Liver (tissue), 9 donors: ENCODE data around the gene RNF25. TPM values are rescaled to one million over a fixed set of nuclear protein-coding genes. Genes with fewer than 3 reads are reported as not detected.

Experiments
- DNase-seq: peaks from one replicate; pipeline ENCODE4 v3.0.0-alpha.2; 2017; ENCODE audit warnings: low spot score
- H3K27ac ChIP-seq, 2 donors: one replicate each; pipeline ENCODE4 v1.7.0; 2013; ENCODE audit warnings: inconsistent platforms in 2 of 2, low read length in 2 of 2, control low read depth in 1 of 2, low read depth in 1 of 2, mild to moderate bottlenecking in 1 of 2
- H3K27me3 ChIP-seq, 4 donors: one replicate each; pipeline versions ENCODE4 v1.6.1 to v1.7.0; 2013; ENCODE audit warnings: low read length in 3 of 4, inconsistent platforms in 1 of 4, mild to moderate bottlenecking in 1 of 4, moderate library complexity in 1 of 4; ENCODE audit not compliant: control insufficient read depth in 4 of 4, insufficient read depth in 4 of 4
- H3K36me3 ChIP-seq, 4 donors: one replicate each; pipeline versions ENCODE4 v1.6.1 to v1.7.0; 2013; ENCODE audit warnings: low read length in 3 of 4, mild to moderate bottlenecking in 3 of 4, low read depth in 1 of 4, moderate library complexity in 1 of 4; ENCODE audit not compliant: control insufficient read depth in 4 of 4, insufficient read depth in 3 of 4
- H3K4me1 ChIP-seq, 4 donors: one replicate each; pipeline versions ENCODE4 v1.6.1 to v1.7.0; 2013; ENCODE audit warnings: low read length in 3 of 4, mild to moderate bottlenecking in 3 of 4, moderate library complexity in 1 of 4; ENCODE audit not compliant: control insufficient read depth in 4 of 4, insufficient read depth in 4 of 4
- H3K4me3 ChIP-seq, 3 donors: one replicate each; pipeline versions ENCODE4 v1.6.1 to v1.7.0; 2013; ENCODE audit warnings: low read length in 3 of 3, control low read depth in 1 of 3, low read depth in 1 of 3, mild to moderate bottlenecking in 1 of 3
- H3K9ac ChIP-seq, 2 donors: one replicate each; pipeline ENCODE4 v1.7.0; 2013; ENCODE audit warnings: low read length in 2 of 2, mild to moderate bottlenecking in 2 of 2, moderate library complexity in 2 of 2, control low read depth in 1 of 2, low read depth in 1 of 2
- H3K9me3 ChIP-seq, 4 donors: one replicate each; pipeline versions ENCODE4 v1.6.1 to v1.7.0; 2013; ENCODE audit warnings: low read length in 3 of 4; ENCODE audit not compliant: control insufficient read depth in 4 of 4
- EGR1 ChIP-seq, 2 donors: IDR thresholded peaks; 2 replicates each; pipeline ENCODE4 v1.6.1; 2016 to 2018; ENCODE audit warnings: antibody characterized with exemption in 2 of 2, low read depth in 2 of 2
- FOXA1 ChIP-seq: IDR thresholded peaks from 2 replicates; pipeline ENCODE4 v1.6.1; 2016; ENCODE audit warnings: antibody characterized with exemption
- GABPA ChIP-seq, 2 donors: IDR thresholded peaks in 1 of 2; conservative IDR thresholded peaks in 1 of 2; 2 replicates each; pipeline ENCODE4 v1.6.1; 2016; ENCODE audit warnings: antibody characterized with exemption in 2 of 2, mild to moderate bottlenecking in 1 of 2, moderate library complexity in 1 of 2
- HNF4A ChIP-seq, 2 donors: conservative IDR thresholded peaks; 2 replicates each; pipeline ENCODE4 v1.6.1; 2016; ENCODE audit warnings: antibody characterized with exemption in 2 of 2, mild to moderate bottlenecking in 2 of 2
- HNF4G ChIP-seq: IDR thresholded peaks from 2 replicates; pipeline ENCODE4 v1.6.1; 2016; ENCODE audit warnings: antibody characterized with exemption
- JUND ChIP-seq, 2 donors: IDR thresholded peaks; 2 replicates each; pipeline ENCODE4 v1.6.1; 2016; ENCODE audit warnings: antibody characterized with exemption in 2 of 2
- NR2F2 ChIP-seq: IDR thresholded peaks from 2 replicates; pipeline ENCODE4 v1.6.1; 2016; ENCODE audit warnings: antibody characterized with exemption
- SP1 ChIP-seq: IDR thresholded peaks from 2 replicates; pipeline ENCODE4 v1.6.1; 2018; ENCODE audit warnings: antibody characterized with exemption, mild to moderate bottlenecking
- TAF1 ChIP-seq: conservative IDR thresholded peaks from 2 replicates; pipeline ENCODE4 v1.6.1; 2016; ENCODE audit warnings: antibody characterized with exemption, mild to moderate bottlenecking
- YY1 ChIP-seq: IDR thresholded peaks from 2 replicates; pipeline ENCODE4 v1.6.1; 2016; ENCODE audit warnings: antibody characterized with exemption, mild to moderate bottlenecking
- WGBS: extraction: QIAGEN DNeasy Blood & Tissue Kit; methylation state at CpG from one replicate; pipeline ENCODE4 v1.1.7; 2013; 5-methylcytosine and 5-hydroxymethylcytosine counted together
- polyA plus RNA-seq, 2 donors: library from polyadenylated mRNA; stranded (reverse) in 1 of 2; unstranded in 1 of 2; fragments of 200-250 nt in 1 of 2; fragments of >200 nt in 1 of 2; fragmentation: Nextera tagmentation in 1 of 2; extraction: Ambion mirVana in 1 of 2; gene quantifications; one replicate each; pipeline versions ENCODE4 v1.2.1 to v1.2.3, GENCODE V29; 2013 to 2015
- total RNA-seq, 2 donors: library from RNA; depleted of rRNA; stranded (reverse); fragments of >200 nt; gene quantifications; one replicate each; pipeline ENCODE4 v1.2.3, GENCODE V29; 2014
- TF ChIP-seq, protein P1 (sequence below): fragments of 150-350 bp; IDR thresholded peaks from 2 replicates; pipeline ENCODE4 v1.5.1; 2017; ENCODE audit warnings: improper control_type of control experiment, low read depth, low read length; ENCODE audit not compliant: missing input control
- TF ChIP-seq, protein P2 (sequence below): IDR thresholded peaks from 2 replicates; pipeline ENCODE4 v1.6.1; 2016; ENCODE audit warnings: antibody characterized with exemption
- TF ChIP-seq, protein P3 (sequence below): IDR thresholded peaks from 2 replicates; pipeline ENCODE4 v1.6.1; 2016; ENCODE audit warnings: antibody characterized with exemption, mild to moderate bottlenecking
- TF ChIP-seq, protein P4 (sequence below): IDR thresholded peaks from 2 replicates; pipeline ENCODE4 v1.6.1; 2016; ENCODE audit warnings: antibody characterized with exemption
- donor health status: healthy.
- donor health status: healthy.
- donor health status: healthy.
- donor health status: healthy.
- donor health status: healthy.

Gene RNF25
- total and polyA plus RNA-seq, 4 donors, result 3.3 to 14.0 (median 7.4) TPM

DNA sequence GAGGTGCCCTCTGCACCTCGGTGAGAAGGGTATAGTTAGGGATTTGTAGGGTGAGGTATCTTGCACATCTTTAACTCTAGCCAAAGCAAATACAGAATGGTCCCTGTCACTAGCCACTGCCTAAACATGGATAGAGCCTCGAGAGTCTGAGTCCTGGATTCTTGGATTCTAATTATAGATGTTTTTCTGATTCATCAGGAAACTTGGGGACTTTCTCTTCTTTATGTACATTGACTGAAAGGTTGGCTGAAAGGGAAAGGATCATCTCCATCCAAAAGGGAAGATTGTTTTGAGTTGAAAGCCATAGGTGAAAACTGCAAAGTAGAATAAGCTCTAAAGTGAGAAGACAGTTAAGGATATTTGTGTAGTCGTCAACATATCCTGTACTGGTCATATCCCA lies 8.3 kb upstream of the RNF25 start (continued):
- TF ChIP-seq GABPA (IDR thresholded peaks at IDR 0.05 in 1 of 2, conservative IDR thresholded peaks at IDR 0.05 in 1 of 2) (no peak), NR2F2 (no peak), TAF1 (no peak), HNF4A (conservative IDR thresholded peaks at IDR 0.05) (no peak), EGR1 (IDR thresholded peaks at IDR 0.05; ENCODE audit: low read depth in 2 of 2) (no peak), FOXA1 (no peak)
- TF ChIP-seq, protein P1, sequence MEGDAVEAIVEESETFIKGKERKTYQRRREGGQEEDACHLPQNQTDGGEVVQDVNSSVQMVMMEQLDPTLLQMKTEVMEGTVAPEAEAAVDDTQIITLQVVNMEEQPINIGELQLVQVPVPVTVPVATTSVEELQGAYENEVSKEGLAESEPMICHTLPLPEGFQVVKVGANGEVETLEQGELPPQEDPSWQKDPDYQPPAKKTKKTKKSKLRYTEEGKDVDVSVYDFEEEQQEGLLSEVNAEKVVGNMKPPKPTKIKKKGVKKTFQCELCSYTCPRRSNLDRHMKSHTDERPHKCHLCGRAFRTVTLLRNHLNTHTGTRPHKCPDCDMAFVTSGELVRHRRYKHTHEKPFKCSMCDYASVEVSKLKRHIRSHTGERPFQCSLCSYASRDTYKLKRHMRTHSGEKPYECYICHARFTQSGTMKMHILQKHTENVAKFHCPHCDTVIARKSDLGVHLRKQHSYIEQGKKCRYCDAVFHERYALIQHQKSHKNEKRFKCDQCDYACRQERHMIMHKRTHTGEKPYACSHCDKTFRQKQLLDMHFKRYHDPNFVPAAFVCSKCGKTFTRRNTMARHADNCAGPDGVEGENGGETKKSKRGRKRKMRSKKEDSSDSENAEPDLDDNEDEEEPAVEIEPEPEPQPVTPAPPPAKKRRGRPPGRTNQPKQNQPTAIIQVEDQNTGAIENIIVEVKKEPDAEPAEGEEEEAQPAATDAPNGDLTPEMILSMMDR, result no peak

DNA sequence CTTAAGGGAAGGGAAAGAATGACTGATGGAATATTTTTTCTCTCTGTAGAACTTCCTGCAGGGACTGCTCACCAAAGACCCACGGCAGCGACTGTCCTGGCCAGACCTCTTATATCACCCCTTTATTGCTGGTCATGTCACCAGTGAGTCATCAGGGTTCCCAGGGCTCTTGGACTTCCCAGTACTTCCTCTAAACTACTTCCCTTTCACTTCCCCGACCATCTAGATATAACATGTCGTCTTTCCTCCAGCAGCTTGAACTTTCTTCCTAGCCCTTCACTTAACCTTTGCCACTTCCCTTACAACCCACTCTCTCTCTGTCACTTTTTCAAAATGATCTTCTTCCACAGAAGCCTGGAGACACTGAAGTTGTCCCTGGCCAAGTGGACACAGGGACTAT lies 7.3 kb upstream of the RNF25 start:
- WGBS, result 69% methylated on average over 4 of the region's 4 CpGs
- DNase-seq, result no peak
- TF ChIP-seq TAF1 (no peak), HNF4G (no peak), SP1 (no peak), GABPA (IDR thresholded peaks at IDR 0.05 in 1 of 2, conservative IDR thresholded peaks at IDR 0.05 in 1 of 2) (no peak), YY1 (no peak), JUND (IDR thresholded peaks at IDR 0.05) (no peak), HNF4A (conservative IDR thresholded peaks at IDR 0.05) (no peak), FOXA1 (no peak), NR2F2 (no peak)
- TF ChIP-seq, protein P1, result no peak
- TF ChIP-seq, protein P2, sequence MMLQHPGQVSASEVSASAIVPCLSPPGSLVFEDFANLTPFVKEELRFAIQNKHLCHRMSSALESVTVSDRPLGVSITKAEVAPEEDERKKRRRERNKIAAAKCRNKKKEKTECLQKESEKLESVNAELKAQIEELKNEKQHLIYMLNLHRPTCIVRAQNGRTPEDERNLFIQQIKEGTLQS, result no peak
- TF ChIP-seq, protein P3, sequence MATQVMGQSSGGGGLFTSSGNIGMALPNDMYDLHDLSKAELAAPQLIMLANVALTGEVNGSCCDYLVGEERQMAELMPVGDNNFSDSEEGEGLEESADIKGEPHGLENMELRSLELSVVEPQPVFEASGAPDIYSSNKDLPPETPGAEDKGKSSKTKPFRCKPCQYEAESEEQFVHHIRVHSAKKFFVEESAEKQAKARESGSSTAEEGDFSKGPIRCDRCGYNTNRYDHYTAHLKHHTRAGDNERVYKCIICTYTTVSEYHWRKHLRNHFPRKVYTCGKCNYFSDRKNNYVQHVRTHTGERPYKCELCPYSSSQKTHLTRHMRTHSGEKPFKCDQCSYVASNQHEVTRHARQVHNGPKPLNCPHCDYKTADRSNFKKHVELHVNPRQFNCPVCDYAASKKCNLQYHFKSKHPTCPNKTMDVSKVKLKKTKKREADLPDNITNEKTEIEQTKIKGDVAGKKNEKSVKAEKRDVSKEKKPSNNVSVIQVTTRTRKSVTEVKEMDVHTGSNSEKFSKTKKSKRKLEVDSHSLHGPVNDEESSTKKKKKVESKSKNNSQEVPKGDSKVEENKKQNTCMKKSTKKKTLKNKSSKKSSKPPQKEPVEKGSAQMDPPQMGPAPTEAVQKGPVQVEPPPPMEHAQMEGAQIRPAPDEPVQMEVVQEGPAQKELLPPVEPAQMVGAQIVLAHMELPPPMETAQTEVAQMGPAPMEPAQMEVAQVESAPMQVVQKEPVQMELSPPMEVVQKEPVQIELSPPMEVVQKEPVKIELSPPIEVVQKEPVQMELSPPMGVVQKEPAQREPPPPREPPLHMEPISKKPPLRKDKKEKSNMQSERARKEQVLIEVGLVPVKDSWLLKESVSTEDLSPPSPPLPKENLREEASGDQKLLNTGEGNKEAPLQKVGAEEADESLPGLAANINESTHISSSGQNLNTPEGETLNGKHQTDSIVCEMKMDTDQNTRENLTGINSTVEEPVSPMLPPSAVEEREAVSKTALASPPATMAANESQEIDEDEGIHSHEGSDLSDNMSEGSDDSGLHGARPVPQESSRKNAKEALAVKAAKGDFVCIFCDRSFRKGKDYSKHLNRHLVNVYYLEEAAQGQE, result no peak
- TF ChIP-seq, protein P4, sequence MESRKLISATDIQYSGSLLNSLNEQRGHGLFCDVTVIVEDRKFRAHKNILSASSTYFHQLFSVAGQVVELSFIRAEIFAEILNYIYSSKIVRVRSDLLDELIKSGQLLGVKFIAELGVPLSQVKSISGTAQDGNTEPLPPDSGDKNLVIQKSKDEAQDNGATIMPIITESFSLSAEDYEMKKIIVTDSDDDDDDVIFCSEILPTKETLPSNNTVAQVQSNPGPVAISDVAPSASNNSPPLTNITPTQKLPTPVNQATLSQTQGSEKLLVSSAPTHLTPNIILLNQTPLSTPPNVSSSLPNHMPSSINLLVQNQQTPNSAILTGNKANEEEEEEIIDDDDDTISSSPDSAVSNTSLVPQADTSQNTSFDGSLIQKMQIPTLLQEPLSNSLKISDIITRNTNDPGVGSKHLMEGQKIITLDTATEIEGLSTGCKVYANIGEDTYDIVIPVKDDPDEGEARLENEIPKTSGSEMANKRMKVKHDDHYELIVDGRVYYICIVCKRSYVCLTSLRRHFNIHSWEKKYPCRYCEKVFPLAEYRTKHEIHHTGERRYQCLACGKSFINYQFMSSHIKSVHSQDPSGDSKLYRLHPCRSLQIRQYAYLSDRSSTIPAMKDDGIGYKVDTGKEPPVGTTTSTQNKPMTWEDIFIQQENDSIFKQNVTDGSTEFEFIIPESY, result no peak
- H3K36me3 ChIP-seq, result peaks cover 0 to 22% (median 9%) of the 10 kb centered on the region in 4 donors
- no peaks in the 10 kb centered on the region for H3K27me3 ChIP-seq
- H3K27ac ChIP-seq, result no peak overlapping the region
- H3K4me1 ChIP-seq, result no peaks in the 10 kb centered on the region
- no peak overlapping the region for H3K9ac ChIP-seq
- no peak overlapping the region for H3K4me3 ChIP-seq
- no peaks in the 10 kb centered on the region for H3K9me3 ChIP-seq
